PFSK-1 (cell line): ENCODE data around the gene ZXDA.

Source experiments
- POLR2AphosphoS5 ChIP-seq: IDR thresholded peaks from 2 replicates; pipeline ENCODE4 v1.6.1; 2012; ENCODE audit warnings: low read depth, mild to moderate bottlenecking, control low read depth, low read length, moderate library complexity
- REST ChIP-seq, 2 experiments: IDR thresholded peaks; 2 replicates each; pipeline versions ENCODE4 v1.6.1 to v1.8.0; 2011 to 2012; ENCODE audit warnings: low read depth in 2 of 2, low read length in 2 of 2, control low read depth in 1 of 2, inconsistent platforms in 1 of 2, mild to moderate bottlenecking in 1 of 2, moderate library complexity in 1 of 2; ENCODE audit not compliant: insufficient read depth in 1 of 2
- SIN3A ChIP-seq: IDR thresholded peaks from 2 replicates; pipeline ENCODE4 v1.6.1; 2012; ENCODE audit warnings: mild to moderate bottlenecking, low read length, moderate library complexity, borderline replicate concordance; ENCODE audit not compliant: insufficient read depth
- TAF1 ChIP-seq: IDR thresholded peaks from 2 replicates; pipeline ENCODE4 v1.6.1; 2012; ENCODE audit warnings: low read length, control low read depth, borderline replicate concordance; ENCODE audit not compliant: insufficient read depth

DNA sequence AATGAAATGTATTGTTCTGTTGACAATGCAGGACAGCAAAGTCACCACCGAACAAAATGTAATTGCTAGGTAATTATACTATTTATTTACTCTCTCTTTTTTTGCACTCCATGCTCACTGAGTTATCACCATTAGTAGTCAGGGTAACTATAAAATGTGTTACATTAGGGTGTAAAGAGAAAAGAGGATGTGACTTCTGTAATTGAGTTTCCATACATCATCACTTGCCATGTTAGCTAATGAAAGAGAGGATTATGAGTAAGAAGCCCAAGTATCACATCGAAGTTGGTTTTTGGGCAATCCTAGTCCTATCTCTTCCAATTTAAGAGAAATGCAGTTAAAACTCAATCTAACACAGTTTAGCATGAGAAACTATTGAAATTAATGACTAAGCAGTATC, 7.6 kb downstream of the ZXDA start:
- no peak for TF ChIP-seq REST (IDR thresholded peaks at IDR 0.05; ENCODE audit: insufficient read depth in 1 of 2, low read depth in 2 of 2, low read length in 2 of 2)
- TF ChIP-seq POLR2AphosphoS5: no peak
- no peak for TF ChIP-seq TAF1
- no peak for TF ChIP-seq SIN3A
